ENCODE measurements around the gene FAM89B.
A peak's percentile ranks its signal among the peaks of the same experiment; 100 is the strongest.

The FAM89B gene

DNA sequence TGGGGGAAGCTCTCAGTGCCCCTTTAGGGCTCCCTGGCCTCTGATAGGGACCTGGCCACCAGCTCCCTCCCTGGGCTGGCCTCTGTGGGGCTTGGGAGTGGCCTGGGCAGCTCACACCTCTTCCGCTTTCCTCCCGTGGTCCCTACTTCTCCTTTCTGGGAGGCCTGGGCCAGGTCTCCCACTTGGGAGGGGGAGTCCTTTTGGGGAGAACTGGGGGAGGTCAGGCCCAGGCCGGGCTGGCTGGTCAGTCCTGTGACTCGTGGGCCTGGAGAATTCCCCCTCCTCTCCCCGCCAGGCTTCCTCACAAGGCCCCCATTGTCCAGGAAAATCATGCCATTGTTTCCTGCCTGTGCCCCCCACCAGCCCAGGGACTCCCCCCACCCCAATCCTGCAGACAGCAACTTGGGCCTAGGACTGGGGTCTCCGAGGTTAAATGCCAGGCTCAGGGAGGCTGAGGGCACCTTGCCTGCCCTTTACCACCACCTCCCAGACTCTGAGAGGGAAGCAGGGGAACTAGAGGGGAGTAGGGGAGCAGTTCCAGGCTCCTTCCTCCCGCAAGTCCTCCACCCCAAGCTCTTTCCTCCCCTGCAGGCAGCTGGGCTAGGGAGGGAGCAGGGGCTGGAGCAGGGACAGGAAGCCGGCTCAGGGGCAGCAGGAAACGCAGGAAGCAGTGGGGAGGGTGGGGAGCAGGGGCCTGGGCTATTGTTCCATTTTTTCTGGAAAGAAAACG, 38.9 kb downstream of the FAM89B start:
- Mint-ChIP-seq H3K27me3 (ENCODE audit: low read depth) (peaks cover 3% of the 10 kb centered on the region), H3K4me3 (peak overlapping the region; percentile 89)

DNA sequence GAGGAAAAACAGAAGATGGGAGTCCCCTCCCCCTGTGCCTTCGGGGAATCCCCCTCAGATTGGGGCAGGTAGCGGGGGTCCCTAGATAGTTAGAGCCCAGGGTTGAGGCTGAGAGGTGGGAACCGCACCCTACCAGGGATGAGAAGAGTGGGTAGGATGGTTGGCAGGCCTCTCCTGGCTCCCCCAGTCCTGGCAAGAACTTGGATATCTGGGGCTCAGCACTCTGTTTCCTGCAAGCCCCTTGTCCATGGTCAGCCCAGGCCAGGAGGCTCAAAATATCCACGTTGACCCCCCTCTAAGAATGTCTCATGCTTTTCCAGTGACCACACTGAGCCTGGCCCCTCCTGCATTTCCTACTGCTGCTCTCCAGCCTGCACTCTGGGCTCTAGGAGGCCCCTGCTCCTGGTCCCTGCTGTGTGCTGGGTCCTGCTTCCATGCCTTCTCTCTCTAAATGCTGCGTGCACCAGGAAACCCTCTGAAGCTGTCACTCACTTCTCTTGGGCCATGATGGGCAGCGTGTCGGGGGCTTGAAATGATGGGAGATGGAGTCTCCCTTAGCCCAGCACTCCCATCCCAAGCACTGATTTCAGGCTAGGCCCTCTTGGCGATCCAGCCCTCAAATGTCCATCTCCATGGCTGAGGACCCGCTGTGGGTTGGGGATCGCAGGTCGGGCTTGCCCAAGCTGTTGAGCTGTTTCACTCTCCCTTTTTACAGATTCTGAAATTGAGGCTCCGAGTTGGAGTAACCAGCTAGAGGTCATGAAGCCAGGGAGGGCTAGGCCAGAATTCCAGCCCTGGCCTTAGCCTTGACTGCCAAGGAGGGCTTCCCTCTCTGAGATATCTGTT, 39.6 kb downstream of the FAM89B start:
- Mint-ChIP-seq H3K27me3 (ENCODE audit: low read depth) (peaks cover 3% of the 10 kb centered on the region), H3K27ac (peak overlapping the region; percentile 92), H3K36me3 (ENCODE audit: low read depth) (peaks cover 24% of the 10 kb centered on the region), H3K4me1 (ENCODE audit: low read depth) (peaks cover 38% of the 10 kb centered on the region), H3K4me3 (peak overlapping the region; percentile 89), H3K9me3 (no peaks in the 10 kb centered on the region)

More for the DNA sequence above, 38.9 kb downstream of the FAM89B start:
- Mint-ChIP-seq H3K9me3 (no peaks in the 10 kb centered on the region), H3K27ac (peak overlapping the region; percentile 73), H3K36me3 (ENCODE audit: low read depth) (peaks cover 20% of the 10 kb centered on the region), H3K4me1 (ENCODE audit: low read depth) (peaks cover 31% of the 10 kb centered on the region)

DNA sequence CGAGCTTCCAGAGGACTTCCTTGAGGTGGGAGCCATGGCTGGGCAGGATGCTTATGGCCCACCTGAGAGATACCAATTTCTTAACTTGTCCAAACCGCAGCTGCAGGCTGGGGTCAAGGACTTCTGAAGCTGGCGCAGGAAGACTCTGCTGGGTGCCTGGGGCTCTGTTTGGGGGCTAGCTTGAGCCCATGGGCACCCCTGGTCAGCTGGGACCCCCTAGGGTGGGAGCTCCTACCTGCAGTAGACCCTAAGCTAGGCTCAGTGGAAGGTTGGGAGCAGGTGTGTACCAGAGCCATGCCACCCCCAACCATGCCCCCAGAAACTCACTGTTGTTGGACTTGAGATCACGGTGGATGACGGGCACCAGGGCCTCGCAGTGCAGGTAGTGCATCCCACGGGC, 40.4 kb downstream of the FAM89B start:
- peaks cover 25% of the 10 kb centered on the region for H3K36me3 Mint-ChIP-seq (ENCODE audit: low read depth)
- peaks cover 41% of the 10 kb centered on the region for H3K4me1 Mint-ChIP-seq (ENCODE audit: low read depth)
- peak overlapping the region; percentile 89 for H3K4me3 Mint-ChIP-seq
- H3K9me3 Mint-ChIP-seq: no peaks in the 10 kb centered on the region
- H3K27me3 Mint-ChIP-seq (ENCODE audit: low read depth): peaks cover 3% of the 10 kb centered on the region
- H3K27ac Mint-ChIP-seq: peak overlapping the region; percentile 70

DNA sequence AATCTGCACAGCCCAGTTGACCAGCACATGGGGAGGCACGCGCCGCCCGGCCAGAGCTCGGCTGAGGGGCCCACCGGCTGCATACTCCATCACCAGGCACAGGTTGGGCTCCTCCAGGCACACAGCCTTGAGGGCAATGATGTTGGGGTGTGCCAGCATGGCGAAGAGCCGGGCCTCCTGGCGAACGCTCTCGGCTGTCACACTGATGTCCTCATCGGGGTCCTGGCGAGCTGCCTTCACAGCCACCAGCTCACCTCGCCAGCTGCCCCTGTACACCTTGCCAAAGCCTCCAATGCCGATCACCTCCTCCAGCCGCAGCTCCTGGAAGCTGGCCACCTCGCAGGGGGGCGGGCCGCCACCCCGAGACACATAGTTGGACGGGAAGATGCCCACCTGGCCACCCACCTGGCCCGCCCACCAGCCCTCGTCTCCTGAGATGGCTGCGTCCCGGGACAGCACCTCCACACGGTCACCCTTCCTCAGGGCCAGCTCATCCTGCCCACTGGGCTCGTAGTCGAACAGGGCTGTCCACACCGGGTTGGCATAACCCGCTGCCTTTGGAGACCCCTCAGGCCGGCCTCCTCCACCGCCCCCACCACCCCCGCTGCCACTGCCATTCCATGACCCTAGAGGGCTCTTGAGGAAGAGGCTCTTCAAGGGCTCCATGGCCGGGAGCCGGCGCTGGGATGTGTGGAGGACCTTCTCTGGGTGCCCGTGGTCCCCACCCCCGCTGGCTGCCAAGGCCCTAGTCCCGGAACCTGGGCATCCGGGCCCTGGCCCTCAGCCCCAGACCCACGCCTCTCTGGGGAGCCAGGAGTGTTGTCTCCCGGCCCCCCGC, 41.0 kb downstream of the FAM89B start:
- peaks cover 3% of the 10 kb centered on the region for H3K27me3 Mint-ChIP-seq (ENCODE audit: low read depth)
- H3K36me3 Mint-ChIP-seq (ENCODE audit: low read depth): peaks cover 26% of the 10 kb centered on the region
- no peaks in the 10 kb centered on the region for H3K9me3 Mint-ChIP-seq
- H3K4me3 Mint-ChIP-seq: peak overlapping the region; percentile 89
- peak overlapping the region; percentile 70 for H3K27ac Mint-ChIP-seq
- peaks cover 39% of the 10 kb centered on the region for H3K4me1 Mint-ChIP-seq (ENCODE audit: low read depth)

DNA sequence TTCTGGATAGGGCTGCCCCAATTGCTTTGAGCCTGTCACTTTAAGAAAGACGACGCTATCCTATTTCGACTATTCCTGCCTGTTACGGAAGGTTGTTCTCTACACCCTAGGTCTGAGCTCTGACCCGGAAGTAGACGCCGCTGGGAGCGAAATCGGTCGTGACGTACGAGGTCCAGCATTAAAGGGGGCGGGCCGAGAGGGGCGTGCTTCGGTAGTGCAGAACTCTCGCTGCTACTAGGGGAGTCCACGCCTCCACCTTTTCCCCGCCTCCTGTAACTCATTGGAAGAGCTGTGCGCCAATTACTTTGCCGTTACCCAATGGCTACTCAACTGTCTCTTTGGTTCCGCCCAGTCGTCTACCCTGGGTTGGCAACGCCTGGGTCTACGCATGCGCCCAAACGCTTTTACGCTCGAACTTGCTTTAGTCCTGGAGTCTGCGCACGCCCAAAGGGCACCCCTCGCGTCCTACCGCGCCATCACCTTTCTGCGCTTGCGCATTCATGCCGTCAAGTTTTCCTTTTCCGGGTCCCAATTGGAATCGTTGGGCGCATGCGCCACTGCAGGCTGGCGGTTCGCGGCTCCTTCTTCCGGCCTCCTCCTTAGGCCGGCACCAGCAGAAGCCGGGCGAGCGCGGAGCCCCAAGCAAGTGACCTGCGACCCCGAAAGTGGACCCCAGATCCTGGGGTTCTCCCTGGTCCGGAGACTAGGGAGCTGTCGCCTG, 43.1 kb downstream of the FAM89B start, which contains the start of gene PCNX3:
PCNX3 (plus strand) TSS at position 548 of the 721 bp plus-strand sequence. CDS start 536 bp downstream, outside the sequence.
- Mint-ChIP-seq H3K9me3 (no peaks in the 10 kb centered on the region), H3K27ac (peak within 1 kb of the TSS; percentile 92), H3K36me3 (ENCODE audit: low read depth) (peaks cover 22% of the 10 kb centered on the region), H3K4me3 (peak within 1 kb of the TSS; percentile 95), H3K27me3 (ENCODE audit: low read depth) (peaks cover 3% of the 10 kb centered on the region), H3K4me1 (ENCODE audit: low read depth) (peaks cover 25% of the 10 kb centered on the region)

DNA sequence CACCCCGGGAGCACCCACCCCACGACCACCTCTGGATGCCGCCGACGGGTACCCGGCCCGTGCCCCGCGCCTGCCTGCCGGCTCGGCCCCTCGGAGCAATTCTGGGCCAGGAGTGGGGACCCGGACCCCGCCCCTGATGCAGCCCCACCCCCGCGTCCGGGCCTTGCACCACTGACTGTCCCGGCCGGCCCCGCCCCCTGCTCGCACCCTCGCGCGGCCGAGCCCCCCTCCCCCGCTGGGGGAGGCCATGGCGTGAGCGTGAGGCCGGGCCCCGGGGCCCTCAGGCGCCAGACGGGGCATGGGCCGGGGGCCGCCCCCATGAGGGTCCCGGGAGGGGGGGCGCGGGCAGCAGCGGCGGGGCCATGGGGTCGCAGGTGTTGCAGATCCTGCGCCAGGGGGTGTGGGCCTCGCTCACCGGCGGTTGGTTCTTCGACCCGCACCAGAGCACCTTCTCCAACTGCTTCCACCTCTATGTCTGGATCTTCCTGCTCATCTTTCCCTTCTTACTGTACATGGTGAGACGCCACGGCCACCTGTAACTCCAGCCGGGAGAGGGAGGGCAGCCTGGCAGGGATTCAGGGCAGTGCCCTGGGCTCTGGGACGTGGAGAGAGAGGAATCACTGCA, 43.7 kb downstream of the FAM89B start:
- H3K27ac Mint-ChIP-seq: peak overlapping the region; percentile 77
- peak overlapping the region; percentile 95 for H3K4me3 Mint-ChIP-seq
- H3K27me3 Mint-ChIP-seq (ENCODE audit: low read depth): peaks cover 3% of the 10 kb centered on the region
- H3K36me3 Mint-ChIP-seq (ENCODE audit: low read depth): peaks cover 24% of the 10 kb centered on the region
- H3K4me1 Mint-ChIP-seq (ENCODE audit: low read depth): peaks cover 20% of the 10 kb centered on the region
- no peaks in the 10 kb centered on the region for H3K9me3 Mint-ChIP-seq

DNA sequence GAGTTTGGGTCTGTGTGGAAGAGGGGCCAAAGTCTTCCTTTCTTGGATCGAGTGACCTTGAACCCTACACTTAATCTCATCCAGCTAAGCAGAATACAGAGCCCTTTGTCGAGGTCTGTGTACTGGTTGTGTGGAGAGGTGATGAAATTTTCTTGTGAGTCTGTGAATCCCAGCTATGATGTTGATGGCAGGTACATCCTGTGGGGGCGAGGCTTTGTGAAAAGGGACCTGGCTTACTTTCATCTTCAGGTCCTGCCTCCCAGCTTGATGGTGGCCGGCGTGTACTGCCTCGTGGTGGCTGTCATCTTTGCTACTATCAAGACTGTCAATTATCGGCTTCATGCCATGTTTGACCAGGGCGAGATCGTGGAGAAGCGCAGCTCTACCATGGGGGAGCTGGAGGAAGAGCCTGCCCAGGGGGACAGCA, 44.2 kb downstream of the FAM89B start:
- Mint-ChIP-seq H3K4me3 (peak overlapping the region; percentile 95), H3K9me3 (no peaks in the 10 kb centered on the region), H3K27ac (peak overlapping the region; percentile 77), H3K36me3 (ENCODE audit: low read depth) (peaks cover 26% of the 10 kb centered on the region), H3K27me3 (ENCODE audit: low read depth) (peaks cover 3% of the 10 kb centered on the region), H3K4me1 (ENCODE audit: low read depth) (peaks cover 20% of the 10 kb centered on the region)

DNA sequence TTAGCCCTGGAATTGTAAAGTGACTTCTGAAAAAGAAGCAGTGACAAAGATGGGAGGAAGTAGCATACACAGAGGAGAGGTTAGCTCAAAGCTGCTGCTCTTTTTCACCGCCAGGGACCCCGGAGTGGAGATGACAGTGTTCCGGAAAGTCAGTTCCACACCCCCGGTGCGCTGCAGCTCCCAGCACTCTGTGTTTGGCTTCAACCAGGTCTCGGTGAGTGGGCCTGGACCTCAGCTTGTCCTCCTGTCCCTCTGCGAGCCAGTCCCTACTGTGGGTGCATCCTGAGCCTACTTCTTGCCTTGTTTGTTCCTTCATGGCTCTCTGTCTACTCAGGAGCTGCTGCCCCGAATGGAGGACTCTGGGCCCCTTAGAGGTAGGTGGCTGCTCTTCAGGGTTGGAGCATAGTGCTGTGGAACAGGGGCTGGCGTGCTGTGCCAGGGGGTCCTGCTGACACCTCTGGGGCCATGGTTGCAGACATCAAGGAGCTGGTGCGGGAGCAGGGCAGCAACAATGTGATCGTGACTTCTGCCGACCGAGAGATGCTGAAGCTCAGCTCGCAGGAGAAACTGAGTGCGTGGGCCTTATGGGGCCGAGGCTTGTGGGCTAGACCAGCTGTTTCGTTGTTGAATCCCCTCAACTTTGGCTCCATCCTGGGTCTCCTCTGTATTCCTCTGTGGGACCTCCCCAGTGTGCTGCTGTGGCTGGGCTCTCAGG, 45.0 kb downstream of the FAM89B start:
- H3K27me3 Mint-ChIP-seq (ENCODE audit: low read depth): peaks cover 3% of the 10 kb centered on the region
- no peaks in the 10 kb centered on the region for H3K9me3 Mint-ChIP-seq
- peak overlapping the region; percentile 77 for H3K27ac Mint-ChIP-seq
- peaks cover 16% of the 10 kb centered on the region for H3K4me1 Mint-ChIP-seq (ENCODE audit: low read depth)
- H3K4me3 Mint-ChIP-seq: peak overlapping the region; percentile 95
- peaks cover 21% of the 10 kb centered on the region for H3K36me3 Mint-ChIP-seq (ENCODE audit: low read depth)

DNA sequence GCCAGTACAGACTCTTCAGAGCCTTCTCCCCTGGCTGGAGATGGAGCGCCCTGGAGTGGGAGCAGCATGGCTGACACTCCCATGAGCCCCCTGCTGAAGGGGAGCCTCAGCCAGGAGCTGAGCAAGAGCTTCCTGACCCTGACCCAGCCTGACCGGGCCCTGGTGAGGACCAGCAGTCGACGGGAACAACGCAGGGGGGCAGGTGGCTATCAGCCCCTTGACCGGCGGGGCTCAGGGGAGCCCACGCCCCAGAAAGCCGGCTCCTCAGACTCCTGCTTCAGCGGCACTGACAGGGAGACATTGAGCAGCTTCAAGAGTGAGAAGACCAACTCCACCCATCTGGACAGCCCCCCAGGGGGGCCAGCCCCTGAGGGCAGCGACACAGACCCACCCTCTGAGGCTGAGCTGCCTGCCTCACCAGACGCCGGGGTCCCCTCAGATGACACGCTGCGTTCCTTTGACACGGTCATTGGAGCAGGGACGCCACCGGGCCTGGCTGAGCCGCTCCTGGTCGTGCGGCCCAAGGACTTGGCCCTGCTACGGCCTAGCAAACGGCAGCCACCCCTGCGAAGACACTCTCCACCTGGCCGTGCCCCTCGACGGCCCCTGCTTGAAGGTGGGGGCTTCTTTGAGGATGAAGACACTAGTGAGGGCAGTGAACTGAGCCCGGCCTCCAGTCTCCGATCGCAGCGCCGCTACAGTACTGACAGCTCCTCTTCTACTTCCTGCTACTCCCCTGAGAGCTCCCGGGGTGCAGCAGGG, 45.8 kb downstream of the FAM89B start:
- Mint-ChIP-seq H3K27ac (no peak overlapping the region), H3K27me3 (ENCODE audit: low read depth) (peaks cover 3% of the 10 kb centered on the region), H3K36me3 (ENCODE audit: low read depth) (peaks cover 22% of the 10 kb centered on the region), H3K4me1 (ENCODE audit: low read depth) (peaks cover 11% of the 10 kb centered on the region), H3K4me3 (no peak overlapping the region), H3K9me3 (no peaks in the 10 kb centered on the region)

DNA sequence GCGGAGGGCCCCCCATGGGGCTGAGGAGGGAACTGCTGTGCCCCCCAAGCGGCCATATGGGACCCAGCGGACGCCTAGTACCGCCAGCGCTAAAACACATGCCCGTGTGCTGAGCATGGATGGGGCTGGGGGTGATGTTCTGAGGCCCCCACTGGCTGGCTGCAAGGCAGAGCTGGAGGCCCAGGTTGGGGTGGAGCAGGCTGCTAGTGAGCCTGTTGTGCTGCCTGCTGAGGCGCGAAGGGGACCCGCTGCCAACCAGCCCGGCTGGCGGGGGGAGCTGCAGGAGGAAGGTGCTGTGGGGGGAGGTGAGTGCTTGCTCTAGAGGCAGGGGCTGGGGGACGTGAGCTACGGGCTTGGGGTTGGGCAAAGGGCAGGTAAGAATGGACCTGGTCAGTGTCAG, 46.4 kb downstream of the FAM89B start:
- Mint-ChIP-seq H3K27me3 (ENCODE audit: low read depth) (peaks cover 3% of the 10 kb centered on the region), H3K4me3 (no peak overlapping the region), H3K4me1 (ENCODE audit: low read depth) (peaks cover 10% of the 10 kb centered on the region), H3K9me3 (no peaks in the 10 kb centered on the region), H3K27ac (no peak overlapping the region), H3K36me3 (ENCODE audit: low read depth) (peaks cover 21% of the 10 kb centered on the region)

DNA sequence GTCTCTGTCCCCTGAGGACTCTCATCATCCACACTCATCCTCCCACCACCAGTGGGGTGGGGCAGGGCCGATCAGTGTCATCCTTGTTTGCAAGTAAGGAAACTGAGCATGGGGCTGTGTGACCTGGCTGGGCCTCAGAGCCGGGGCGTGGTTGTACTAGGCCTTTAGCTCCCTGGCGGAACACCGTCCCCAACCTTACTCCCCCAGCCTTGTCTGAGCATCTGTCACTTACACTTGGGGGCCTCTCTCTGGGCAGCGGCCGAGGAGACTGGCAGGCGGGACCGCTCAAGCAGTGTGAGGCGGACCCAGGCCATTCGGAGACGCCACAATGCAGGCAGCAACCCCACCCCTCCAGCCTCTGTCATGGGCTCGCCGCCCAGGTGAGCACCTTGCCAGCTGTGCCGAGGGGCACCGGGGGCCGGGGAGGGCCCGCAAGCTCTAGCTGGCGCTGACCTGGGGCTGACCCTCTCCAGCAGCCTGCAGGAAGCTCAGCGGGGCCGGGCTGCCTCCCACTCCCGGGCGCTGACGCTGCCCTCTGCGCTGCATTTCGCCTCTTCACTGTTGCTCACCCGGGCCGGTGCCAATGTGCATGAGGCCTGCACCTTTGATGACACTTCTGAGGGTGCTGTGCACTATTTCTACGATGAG, 47.1 kb downstream of the FAM89B start:
- Mint-ChIP-seq H3K4me1 (ENCODE audit: low read depth) (peaks cover 10% of the 10 kb centered on the region), H3K9me3 (no peaks in the 10 kb centered on the region), H3K27ac (no peak overlapping the region), H3K27me3 (ENCODE audit: low read depth) (peaks cover 3% of the 10 kb centered on the region), H3K4me3 (no peak overlapping the region), H3K36me3 (ENCODE audit: low read depth) (peaks cover 24% of the 10 kb centered on the region)

DNA sequence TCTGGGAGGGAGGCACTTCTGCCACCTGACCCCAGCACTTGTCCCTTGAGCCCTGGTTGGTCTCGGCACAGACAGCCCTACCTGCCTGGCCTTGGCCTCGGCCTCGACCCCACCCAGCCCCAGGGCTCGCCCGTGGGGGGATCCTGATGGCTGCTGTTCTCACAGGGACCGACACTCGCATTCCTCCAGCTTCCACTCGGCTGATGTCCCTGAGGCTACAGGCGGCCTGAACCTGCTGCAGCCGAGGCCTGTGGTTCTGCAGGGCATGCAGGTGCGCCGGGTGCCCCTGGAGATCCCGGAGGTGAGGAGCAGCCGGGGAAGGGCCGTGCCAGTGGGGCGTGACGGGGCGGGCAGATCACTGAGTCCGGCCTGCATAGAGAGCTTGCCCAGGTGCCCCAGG, 48.3 kb downstream of the FAM89B start:
- H3K4me3 Mint-ChIP-seq: no peak overlapping the region
- no peaks in the 10 kb centered on the region for H3K9me3 Mint-ChIP-seq
- peaks cover 28% of the 10 kb centered on the region for H3K36me3 Mint-ChIP-seq (ENCODE audit: low read depth)
- no peak overlapping the region for H3K27ac Mint-ChIP-seq
- H3K4me1 Mint-ChIP-seq (ENCODE audit: low read depth): peaks cover 10% of the 10 kb centered on the region
- H3K27me3 Mint-ChIP-seq (ENCODE audit: low read depth): peaks cover under 1% of the 10 kb centered on the region

All from T-helper 1 cell treated with Interleukin-12 subunit alpha and Interleukin-12 subunit beta and Interleukin-4 antibody, amounts not matched to agents 30 μg/mL and 1 μg/mL, for 36 hours (primary cell).